ENCODE measurements around the gene IZUMO1.

IZUMO1 gene

GRCh38 chr19:48756686-48757085 lies 10.0 kb upstream of the IZUMO1 start:
- no peak for DNase-seq

- DNase-seq, result no peak
These were observed 9.5 kb upstream of the IZUMO1 start for GRCh38 chr19:48756212-48756611.

- no peak for DNase-seq
These were observed 9.1 kb upstream of the IZUMO1 start for GRCh38 chr19:48755787-48756186.

DNA sequence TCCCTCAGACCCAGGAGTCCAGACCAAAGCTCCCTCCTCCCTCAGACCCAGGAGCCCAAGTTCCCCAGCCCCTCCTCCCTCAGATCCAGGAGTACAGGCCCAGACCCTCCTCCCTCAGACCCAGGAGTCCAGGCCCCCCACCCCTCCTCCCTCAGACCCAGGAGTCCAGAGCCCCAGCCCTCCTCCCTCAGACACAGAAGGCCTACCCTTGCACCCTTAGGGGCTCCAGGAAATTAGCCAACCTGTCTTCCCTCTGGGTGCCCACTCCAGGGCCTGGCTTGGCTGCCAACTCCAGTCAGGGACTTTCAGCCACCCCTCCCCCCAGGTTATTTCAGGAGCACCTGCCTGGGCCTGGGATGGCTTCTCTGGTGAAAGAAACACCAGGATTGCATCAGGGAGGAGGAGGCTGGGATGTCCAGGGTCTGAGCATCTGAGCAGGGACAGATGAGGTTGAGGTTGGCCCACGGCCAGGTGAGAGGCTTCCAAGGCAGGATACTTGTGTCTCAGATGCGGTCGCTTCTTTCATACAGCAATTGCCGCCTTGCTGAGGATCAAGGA lies 8.5 kb upstream of the IZUMO1 start, which contains the start of gene FGF21:
Gene FGF21, plus strand, starts transcription at position 441 of the 558 bp plus-strand sequence. CDS start 713 bp downstream, outside the sequence.
- DNase-seq, result no peak

GRCh38 chr19:48752496-48753365 lies 6.0 kb upstream of the IZUMO1 start, which contains the start of gene FUT1:
Gene FUT1, minus strand, starts transcription at chr19:48752641. Its CDS starts 1,360 bp downstream, at chr19:48751281.
- peak; percentile 26 for DNase-seq

- peak; percentile 5 for DNase-seq
These were observed 5.3 kb upstream of the IZUMO1 start for GRCh38 chr19:48751845-48752495.

GRCh38 chr19:48750771-48751504 lies 4.2 kb upstream of the IZUMO1 start:
- DNase-seq, result no peak

GRCh38 chr19:48750351-48750750 lies 3.6 kb upstream of the IZUMO1 start:
- DNase-seq, result no peak

- no peak for DNase-seq
These were observed 3.0 kb upstream of the IZUMO1 start for GRCh38 chr19:48749571-48750198.

DNA sequence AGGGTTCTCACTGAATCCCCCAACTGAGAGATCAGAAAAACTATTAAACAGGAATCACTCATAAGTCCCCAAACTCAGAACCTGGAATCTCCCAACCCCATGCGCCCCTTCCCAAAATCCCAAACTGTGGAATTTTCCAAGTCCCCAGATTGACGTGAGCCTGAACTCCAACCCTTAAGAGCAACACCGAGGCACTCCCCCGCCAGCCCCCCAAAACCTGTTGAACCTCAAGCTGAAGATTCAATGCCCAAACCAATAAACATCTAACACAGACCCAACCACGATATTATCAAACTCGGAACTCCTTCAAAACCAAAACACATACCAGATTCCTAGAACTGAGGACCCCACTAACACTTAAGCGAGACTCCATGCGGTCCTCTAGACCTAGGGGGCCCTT lies 599 bp downstream of the IZUMO1 start:
- DNase-seq, result no peak

- no peak for DNase-seq
These were observed 1.3 kb downstream of the IZUMO1 start for GRCh38 chr19:48745208-48745995.

- DNase-seq, result no peak
These were observed 4.6 kb downstream of the IZUMO1 start for GRCh38 chr19:48742096-48742495.

GRCh38 chr19:48741129-48741999 lies 5.3 kb downstream of the IZUMO1 start:
- no peak for DNase-seq

DNA sequence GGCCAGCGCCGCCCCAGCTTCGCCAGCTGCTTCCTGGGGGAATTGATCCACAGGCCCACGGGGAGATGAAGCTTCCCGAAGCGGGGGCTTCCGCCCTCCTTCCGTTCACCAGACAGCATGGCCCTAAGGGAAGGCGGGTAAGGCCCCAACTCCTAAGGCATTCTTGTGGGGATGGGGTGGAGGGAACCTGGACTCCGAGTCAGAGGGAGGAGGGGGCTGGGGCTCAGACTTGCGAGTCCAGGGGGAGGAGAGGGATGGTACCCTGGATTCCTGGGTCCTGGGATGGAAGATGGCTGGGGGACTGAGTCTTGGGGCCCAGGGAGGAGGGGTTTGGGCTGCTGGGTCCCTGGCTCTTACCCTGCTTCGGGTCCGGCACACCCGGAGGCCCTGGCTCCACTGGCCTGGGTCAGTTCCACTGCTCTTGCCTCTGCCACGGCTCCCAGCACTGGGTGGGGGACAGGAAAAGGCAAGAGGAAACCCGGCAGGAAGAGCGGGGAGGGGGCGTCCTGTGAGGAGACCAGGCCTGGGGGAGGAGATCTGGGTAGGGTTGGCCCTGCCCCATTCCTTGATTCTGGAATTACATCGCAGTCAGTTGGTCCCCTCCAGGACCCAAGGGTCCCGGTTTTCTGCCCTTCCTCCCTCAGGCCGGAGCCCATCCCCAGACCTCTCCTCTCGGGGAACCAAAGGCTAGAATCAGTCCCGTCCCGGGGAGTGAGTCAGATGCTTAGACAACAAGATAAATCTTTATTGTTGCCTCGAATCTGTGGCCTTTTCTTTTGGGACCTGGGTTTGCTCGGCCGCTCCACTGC lies 6.3 kb downstream of the IZUMO1 start, which contains the start of gene RASIP1:
Gene RASIP1, minus strand, starts transcription at position 447 of the 809 bp plus-strand sequence. Its CDS starts 328 bp downstream, at position 119.
- no peak for DNase-seq

DNA sequence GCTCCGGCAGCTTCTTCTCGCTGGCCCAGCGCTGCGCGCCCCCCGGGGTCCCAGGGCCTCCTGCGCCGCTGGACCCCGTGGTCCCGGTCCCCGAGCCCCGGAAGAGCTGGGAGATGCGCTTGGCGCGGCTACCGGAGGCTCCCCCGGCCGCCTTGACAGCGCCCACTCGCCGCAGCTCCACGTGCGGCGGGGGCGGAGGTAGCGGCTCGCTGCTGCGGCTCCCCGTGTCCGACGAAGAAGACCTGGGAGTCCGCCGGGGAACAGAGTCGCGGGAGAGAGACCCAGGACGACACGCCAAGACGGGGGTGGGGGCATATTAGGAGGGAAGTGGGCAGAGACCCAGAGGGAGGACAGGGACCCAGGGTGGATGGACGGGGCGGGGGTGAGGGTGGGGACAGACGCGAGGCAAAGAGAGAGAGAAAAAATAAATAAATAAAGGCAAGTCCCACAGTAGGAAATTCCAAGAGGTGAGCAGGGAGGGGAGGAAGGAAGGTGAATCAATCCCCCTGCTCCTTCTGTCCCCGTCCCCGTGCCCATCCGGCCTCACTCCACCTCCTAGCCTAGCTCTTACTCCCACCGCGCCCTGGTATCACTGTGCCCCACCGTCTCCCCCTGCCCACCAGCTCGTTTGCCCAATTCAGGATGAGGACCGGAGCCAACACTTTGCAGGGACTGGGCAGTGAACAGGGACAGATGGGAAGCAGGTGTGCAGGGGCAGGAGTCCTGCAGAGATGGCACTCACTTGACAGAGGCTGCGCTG lies 7.1 kb downstream of the IZUMO1 start:
- no peak for DNase-seq

DNA sequence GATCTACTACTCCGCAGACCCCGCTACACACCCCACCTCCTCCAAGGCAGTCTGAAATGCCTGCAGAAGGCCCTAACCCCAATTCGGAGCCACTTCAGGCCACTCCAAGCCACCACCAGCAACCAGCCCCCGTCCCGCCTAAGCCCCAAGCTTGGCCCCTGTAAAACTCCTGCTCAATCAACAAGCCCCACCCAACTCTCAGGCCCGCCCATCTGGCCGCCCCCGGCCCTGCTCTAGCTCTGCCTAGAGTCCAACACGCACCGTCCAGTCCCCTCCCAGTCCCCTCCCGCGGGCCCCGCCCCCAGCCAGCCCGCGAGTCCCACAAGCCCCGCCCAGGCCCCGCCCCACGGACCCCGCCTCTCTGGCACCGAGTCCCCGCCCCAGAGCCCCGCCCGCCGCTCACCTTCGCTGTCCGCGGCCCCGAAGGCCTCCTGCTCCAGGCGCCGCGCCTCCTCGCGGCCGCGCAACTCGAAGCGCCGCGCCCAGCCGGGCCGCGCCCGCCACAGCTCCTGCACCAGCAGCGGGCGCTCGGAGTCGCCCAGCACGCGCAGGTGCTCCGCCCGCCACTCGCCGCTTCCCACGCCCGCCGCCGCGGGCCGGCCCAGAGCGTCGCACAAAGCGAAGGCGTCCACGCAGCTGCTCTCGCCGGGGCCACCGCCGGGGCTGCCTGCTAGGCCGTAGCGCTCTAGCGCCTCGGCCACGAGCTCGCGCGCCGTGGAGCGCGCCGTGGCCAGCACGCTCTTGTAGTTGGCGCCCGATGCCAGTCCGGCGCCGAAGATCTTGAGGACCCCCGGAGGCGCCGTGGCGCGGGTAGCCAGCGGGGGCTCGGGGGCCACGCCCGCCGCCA lies 7.9 kb downstream of the IZUMO1 start:
- DNase-seq, result peak; percentile 90

GRCh38 chr19:48737360-48737998 lies 9.2 kb downstream of the IZUMO1 start:
- no peak for DNase-seq

Data from GDM1 (cell line).